ENCODE data around the gene RRAS2. TPM values are rescaled to one million over a fixed set of nuclear protein-coding genes. Genes with fewer than 3 reads are reported as not detected.
A peak's percentile ranks its signal among the peaks of the same experiment; 100 is the strongest.

RRAS2 gene
- total RNA-seq, 1 experiment from 2014 or later: 164 TPM

DNA sequence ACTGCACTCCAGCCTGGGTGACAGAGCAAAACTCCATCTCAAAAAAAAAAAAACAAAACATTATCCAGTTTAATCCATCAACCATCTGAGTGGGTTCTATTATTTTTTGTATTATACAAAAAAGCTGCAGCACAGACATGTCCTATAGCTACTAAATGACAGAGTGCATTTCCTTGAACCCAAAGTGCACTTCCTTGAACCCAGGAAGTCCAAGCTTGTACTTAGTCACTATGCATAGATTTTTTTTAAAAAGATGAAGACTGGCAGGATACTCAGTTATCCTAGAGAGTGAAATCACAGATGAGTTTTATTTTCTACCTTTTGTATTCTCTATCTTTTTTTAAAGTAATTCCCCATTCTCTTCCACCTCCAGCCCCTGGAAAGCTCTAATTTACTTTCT lies 8.0 kb upstream of the RRAS2 start (continued):
- TF ChIP-seq, protein P1, sequence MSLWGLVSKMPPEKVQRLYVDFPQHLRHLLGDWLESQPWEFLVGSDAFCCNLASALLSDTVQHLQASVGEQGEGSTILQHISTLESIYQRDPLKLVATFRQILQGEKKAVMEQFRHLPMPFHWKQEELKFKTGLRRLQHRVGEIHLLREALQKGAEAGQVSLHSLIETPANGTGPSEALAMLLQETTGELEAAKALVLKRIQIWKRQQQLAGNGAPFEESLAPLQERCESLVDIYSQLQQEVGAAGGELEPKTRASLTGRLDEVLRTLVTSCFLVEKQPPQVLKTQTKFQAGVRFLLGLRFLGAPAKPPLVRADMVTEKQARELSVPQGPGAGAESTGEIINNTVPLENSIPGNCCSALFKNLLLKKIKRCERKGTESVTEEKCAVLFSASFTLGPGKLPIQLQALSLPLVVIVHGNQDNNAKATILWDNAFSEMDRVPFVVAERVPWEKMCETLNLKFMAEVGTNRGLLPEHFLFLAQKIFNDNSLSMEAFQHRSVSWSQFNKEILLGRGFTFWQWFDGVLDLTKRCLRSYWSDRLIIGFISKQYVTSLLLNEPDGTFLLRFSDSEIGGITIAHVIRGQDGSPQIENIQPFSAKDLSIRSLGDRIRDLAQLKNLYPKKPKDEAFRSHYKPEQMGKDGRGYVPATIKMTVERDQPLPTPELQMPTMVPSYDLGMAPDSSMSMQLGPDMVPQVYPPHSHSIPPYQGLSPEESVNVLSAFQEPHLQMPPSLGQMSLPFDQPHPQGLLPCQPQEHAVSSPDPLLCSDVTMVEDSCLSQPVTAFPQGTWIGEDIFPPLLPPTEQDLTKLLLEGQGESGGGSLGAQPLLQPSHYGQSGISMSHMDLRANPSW (CRISPR knock-in tag; conservative IDR thresholded peaks at IDR 0.05; ENCODE audit: low read depth): no peak

DNA sequence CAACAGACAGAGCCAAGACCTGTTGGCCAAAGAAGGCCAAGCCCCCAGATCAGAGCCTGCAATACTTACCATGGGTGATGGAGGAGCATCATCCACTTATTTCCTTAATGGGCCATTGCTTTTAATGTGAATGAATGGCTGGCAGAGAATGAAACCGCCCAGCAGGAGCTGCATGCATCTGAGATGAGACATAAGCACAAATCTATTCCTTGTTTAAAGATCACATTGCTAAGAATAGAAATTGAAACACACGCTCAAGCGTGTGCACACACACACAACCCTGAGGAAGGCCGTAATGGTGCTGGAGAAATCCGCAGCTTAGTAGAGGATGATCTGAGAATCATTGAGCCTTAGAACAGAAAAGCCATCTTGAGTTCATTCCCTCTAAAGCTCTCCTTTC lies 5.3 kb upstream of the RRAS2 start:
- H3K27ac Mint-ChIP-seq: no peak overlapping the region
- no peaks in the 10 kb centered on the region for H3K36me3 Mint-ChIP-seq
- DNase-seq (ENCODE audit: low spot score) (no peak), ATAC-seq (peak; percentile 40; the same call in 1 of the 2 replicates)
- POLR2A ChIA-PET: no interaction called here
- H3K9me3 Mint-ChIP-seq: no peaks in the 10 kb centered on the region
- no peak for TF ChIP-seq RELA (CRISPR knock-in tag; IDR thresholded peaks at IDR 0.05; ENCODE audit: borderline replicate concordance)
- no peak for TF ChIP-seq EMX1 (CRISPR knock-in tag; IDR thresholded peaks at IDR 0.05)
- TF ChIP-seq ZNF263 (CRISPR knock-in tag; IDR thresholded peaks at IDR 0.05; ENCODE audit: low read depth): no peak
- no peak for TF ChIP-seq ATF1 (CRISPR knock-in tag; IDR thresholded peaks at IDR 0.05)
- no peak for TF ChIP-seq MXD4 (CRISPR knock-in tag; IDR thresholded peaks at IDR 0.05; ENCODE audit: borderline replicate concordance)
- no peak for TF ChIP-seq FOXK1 (CRISPR knock-in tag; IDR thresholded peaks at IDR 0.05)
- TF ChIP-seq, protein P2, sequence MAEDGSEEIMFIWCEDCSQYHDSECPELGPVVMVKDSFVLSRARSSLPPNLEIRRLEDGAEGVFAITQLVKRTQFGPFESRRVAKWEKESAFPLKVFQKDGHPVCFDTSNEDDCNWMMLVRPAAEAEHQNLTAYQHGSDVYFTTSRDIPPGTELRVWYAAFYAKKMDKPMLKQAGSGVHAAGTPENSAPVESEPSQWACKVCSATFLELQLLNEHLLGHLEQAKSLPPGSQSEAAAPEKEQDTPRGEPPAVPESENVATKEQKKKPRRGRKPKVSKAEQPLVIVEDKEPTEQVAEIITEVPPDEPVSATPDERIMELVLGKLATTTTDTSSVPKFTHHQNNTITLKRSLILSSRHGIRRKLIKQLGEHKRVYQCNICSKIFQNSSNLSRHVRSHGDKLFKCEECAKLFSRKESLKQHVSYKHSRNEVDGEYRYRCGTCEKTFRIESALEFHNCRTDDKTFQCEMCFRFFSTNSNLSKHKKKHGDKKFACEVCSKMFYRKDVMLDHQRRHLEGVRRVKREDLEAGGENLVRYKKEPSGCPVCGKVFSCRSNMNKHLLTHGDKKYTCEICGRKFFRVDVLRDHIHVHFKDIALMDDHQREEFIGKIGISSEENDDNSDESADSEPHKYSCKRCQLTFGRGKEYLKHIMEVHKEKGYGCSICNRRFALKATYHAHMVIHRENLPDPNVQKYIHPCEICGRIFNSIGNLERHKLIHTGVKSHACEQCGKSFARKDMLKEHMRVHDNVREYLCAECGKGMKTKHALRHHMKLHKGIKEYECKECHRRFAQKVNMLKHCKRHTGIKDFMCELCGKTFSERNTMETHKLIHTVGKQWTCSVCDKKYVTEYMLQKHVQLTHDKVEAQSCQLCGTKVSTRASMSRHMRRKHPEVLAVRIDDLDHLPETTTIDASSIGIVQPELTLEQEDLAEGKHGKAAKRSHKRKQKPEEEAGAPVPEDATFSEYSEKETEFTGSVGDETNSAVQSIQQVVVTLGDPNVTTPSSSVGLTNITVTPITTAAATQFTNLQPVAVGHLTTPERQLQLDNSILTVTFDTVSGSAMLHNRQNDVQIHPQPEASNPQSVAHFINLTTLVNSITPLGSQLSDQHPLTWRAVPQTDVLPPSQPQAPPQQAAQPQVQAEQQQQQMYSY (CRISPR knock-in tag; IDR thresholded peaks at IDR 0.05): no peak
- no peak for TF ChIP-seq ZNF232 (CRISPR knock-in tag; IDR thresholded peaks at IDR 0.05)
- TF ChIP-seq ZNF416 (CRISPR knock-in tag; IDR thresholded peaks at IDR 0.05): no peak
- CTCF ChIA-PET: interaction anchor here (0.9 to 3.3 kb wide), 5 partner anchors 48 to 91 kb away, joined by 3 to 12 read pairs (median 6); no protein-coding TSS in a partner anchor
- H3K27me3 Mint-ChIP-seq (ENCODE audit: low read depth): peaks cover 2% of the 10 kb centered on the region
- peaks cover 25% of the 10 kb centered on the region for H3K4me1 Mint-ChIP-seq
- no peak overlapping the region for H3K4me3 Mint-ChIP-seq

DNA sequence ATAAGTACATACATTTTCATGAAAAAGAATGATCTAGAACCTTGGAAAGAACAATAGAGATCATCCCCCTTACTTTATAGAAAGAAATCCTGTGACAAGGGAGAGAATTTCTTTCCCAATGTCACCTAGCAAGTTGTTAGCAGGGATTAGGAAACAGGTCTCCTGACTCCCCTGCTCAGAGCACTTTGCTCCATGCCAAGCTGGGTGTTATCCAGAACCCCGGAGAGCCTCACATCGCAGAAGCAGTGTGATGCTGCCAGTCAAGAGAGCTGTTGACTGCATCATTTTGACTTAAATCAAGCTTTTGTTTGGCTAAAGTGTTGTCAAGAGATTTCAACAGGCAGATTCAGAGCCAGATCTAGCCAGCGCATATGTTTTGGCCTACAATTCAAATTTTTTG lies 3.6 kb upstream of the RRAS2 start:
- H3K4me3 Mint-ChIP-seq: no peak overlapping the region
- ATAC-seq (no peak), DNase-seq (ENCODE audit: low spot score) (no peak)
- H3K36me3 Mint-ChIP-seq: no peaks in the 10 kb centered on the region
- ChIA-PET CTCF (interaction anchor here (0.7 to 2.2 kb wide), 5 partner anchors 12 to 62 kb away, joined by 3 to 6 read pairs (median 4); no protein-coding TSS in a partner anchor), POLR2A (no interaction called here)
- H3K27ac Mint-ChIP-seq: no peak overlapping the region
- H3K4me1 Mint-ChIP-seq: peaks cover 28% of the 10 kb centered on the region
- H3K27me3 Mint-ChIP-seq (ENCODE audit: low read depth): no peaks in the 10 kb centered on the region
- H3K9me3 Mint-ChIP-seq: no peaks in the 10 kb centered on the region
- TF ChIP-seq, protein P3, sequence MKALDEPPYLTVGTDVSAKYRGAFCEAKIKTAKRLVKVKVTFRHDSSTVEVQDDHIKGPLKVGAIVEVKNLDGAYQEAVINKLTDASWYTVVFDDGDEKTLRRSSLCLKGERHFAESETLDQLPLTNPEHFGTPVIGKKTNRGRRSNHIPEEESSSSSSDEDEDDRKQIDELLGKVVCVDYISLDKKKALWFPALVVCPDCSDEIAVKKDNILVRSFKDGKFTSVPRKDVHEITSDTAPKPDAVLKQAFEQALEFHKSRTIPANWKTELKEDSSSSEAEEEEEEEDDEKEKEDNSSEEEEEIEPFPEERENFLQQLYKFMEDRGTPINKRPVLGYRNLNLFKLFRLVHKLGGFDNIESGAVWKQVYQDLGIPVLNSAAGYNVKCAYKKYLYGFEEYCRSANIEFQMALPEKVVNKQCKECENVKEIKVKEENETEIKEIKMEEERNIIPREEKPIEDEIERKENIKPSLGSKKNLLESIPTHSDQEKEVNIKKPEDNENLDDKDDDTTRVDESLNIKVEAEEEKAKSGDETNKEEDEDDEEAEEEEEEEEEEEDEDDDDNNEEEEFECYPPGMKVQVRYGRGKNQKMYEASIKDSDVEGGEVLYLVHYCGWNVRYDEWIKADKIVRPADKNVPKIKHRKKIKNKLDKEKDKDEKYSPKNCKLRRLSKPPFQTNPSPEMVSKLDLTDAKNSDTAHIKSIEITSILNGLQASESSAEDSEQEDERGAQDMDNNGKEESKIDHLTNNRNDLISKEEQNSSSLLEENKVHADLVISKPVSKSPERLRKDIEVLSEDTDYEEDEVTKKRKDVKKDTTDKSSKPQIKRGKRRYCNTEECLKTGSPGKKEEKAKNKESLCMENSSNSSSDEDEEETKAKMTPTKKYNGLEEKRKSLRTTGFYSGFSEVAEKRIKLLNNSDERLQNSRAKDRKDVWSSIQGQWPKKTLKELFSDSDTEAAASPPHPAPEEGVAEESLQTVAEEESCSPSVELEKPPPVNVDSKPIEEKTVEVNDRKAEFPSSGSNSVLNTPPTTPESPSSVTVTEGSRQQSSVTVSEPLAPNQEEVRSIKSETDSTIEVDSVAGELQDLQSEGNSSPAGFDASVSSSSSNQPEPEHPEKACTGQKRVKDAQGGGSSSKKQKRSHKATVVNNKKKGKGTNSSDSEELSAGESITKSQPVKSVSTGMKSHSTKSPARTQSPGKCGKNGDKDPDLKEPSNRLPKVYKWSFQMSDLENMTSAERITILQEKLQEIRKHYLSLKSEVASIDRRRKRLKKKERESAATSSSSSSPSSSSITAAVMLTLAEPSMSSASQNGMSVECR (CRISPR knock-in tag; IDR thresholded peaks at IDR 0.05; ENCODE audit: borderline replicate concordance): no peak
- TF ChIP-seq SMAD4 (CRISPR knock-in tag; IDR thresholded peaks at IDR 0.05) (no peak), CREM (CRISPR knock-in tag; IDR thresholded peaks at IDR 0.05) (no peak), RORB (CRISPR knock-in tag; IDR thresholded peaks at IDR 0.05) (no peak)
- TF ChIP-seq, protein P4, sequence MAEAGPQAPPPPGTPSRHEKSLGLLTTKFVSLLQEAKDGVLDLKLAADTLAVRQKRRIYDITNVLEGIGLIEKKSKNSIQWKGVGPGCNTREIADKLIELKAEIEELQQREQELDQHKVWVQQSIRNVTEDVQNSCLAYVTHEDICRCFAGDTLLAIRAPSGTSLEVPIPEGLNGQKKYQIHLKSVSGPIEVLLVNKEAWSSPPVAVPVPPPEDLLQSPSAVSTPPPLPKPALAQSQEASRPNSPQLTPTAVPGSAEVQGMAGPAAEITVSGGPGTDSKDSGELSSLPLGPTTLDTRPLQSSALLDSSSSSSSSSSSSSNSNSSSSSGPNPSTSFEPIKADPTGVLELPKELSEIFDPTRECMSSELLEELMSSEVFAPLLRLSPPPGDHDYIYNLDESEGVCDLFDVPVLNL (CRISPR knock-in tag; IDR thresholded peaks at IDR 0.05; ENCODE audit: borderline replicate concordance, low read depth): no peak
- TF ChIP-seq, protein P5, sequence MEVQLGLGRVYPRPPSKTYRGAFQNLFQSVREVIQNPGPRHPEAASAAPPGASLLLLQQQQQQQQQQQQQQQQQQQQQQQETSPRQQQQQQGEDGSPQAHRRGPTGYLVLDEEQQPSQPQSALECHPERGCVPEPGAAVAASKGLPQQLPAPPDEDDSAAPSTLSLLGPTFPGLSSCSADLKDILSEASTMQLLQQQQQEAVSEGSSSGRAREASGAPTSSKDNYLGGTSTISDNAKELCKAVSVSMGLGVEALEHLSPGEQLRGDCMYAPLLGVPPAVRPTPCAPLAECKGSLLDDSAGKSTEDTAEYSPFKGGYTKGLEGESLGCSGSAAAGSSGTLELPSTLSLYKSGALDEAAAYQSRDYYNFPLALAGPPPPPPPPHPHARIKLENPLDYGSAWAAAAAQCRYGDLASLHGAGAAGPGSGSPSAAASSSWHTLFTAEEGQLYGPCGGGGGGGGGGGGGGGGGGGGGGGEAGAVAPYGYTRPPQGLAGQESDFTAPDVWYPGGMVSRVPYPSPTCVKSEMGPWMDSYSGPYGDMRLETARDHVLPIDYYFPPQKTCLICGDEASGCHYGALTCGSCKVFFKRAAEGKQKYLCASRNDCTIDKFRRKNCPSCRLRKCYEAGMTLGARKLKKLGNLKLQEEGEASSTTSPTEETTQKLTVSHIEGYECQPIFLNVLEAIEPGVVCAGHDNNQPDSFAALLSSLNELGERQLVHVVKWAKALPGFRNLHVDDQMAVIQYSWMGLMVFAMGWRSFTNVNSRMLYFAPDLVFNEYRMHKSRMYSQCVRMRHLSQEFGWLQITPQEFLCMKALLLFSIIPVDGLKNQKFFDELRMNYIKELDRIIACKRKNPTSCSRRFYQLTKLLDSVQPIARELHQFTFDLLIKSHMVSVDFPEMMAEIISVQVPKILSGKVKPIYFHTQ (CRISPR knock-in tag; IDR thresholded peaks at IDR 0.05): no peak
- TF ChIP-seq, protein P6, sequence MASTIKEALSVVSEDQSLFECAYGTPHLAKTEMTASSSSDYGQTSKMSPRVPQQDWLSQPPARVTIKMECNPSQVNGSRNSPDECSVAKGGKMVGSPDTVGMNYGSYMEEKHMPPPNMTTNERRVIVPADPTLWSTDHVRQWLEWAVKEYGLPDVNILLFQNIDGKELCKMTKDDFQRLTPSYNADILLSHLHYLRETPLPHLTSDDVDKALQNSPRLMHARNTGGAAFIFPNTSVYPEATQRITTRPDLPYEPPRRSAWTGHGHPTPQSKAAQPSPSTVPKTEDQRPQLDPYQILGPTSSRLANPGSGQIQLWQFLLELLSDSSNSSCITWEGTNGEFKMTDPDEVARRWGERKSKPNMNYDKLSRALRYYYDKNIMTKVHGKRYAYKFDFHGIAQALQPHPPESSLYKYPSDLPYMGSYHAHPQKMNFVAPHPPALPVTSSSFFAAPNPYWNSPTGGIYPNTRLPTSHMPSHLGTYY (CRISPR knock-in tag; IDR thresholded peaks at IDR 0.05): no peak

Measured in WTC11 (cell line).